ENCODE results near the gene ST8SIA2. TPM values are rescaled to one million over a fixed set of nuclear protein-coding genes. Genes with fewer than 3 reads are reported as not detected.

ST8SIA2 gene
- total RNA-seq, 1 donor from 2014 or later, result 19.0 TPM

- no peak overlapping the region for H3K4me3 Mint-ChIP-seq (ENCODE audit: low read depth)
- TF ChIP-seq CTCF (IDR thresholded peaks at IDR 0.05; ENCODE audit: unreplicated experiment), result no peak
- H3K36me3 Mint-ChIP-seq (ENCODE audit: insufficient read depth), result no peaks in the 10 kb centered on the region
- DNase-seq (ENCODE audit: low spot score, unreplicated experiment), result no peak
- H3K9me3 Mint-ChIP-seq (ENCODE audit: low read depth), result no peaks in the 10 kb centered on the region
- peaks cover 9% of the 10 kb centered on the region for H3K4me1 Mint-ChIP-seq (ENCODE audit: low read depth)
- no peak overlapping the region for H3K27ac Mint-ChIP-seq
- peaks cover 46% of the 10 kb centered on the region for H3K27me3 Mint-ChIP-seq
These were observed 101.8 kb downstream of the ST8SIA2 start for GRCh38 chr15:92495446-92495845.

- H3K9me3 Mint-ChIP-seq (ENCODE audit: low read depth), result no peaks in the 10 kb centered on the region
- H3K4me3 Mint-ChIP-seq (ENCODE audit: low read depth), result no peak overlapping the region
- peaks cover 56% of the 10 kb centered on the region for H3K27me3 Mint-ChIP-seq
- peaks cover 8% of the 10 kb centered on the region for H3K4me1 Mint-ChIP-seq (ENCODE audit: low read depth)
- no peaks in the 10 kb centered on the region for H3K36me3 Mint-ChIP-seq (ENCODE audit: insufficient read depth)
- no peak for DNase-seq (ENCODE audit: low spot score, unreplicated experiment)
- no peak for TF ChIP-seq CTCF (IDR thresholded peaks at IDR 0.05; ENCODE audit: unreplicated experiment)
- no peak overlapping the region for H3K27ac Mint-ChIP-seq
These were observed 106.2 kb downstream of the ST8SIA2 start for GRCh38 chr15:92499731-92500530.

- no peak for TF ChIP-seq CTCF (IDR thresholded peaks at IDR 0.05; ENCODE audit: unreplicated experiment)
- Mint-ChIP-seq H3K4me3 (ENCODE audit: low read depth) (no peak overlapping the region), H3K4me1 (ENCODE audit: low read depth) (peaks cover 2% of the 10 kb centered on the region), H3K36me3 (ENCODE audit: insufficient read depth) (peaks cover 1% of the 10 kb centered on the region), H3K27me3 (peaks cover 43% of the 10 kb centered on the region), H3K9me3 (ENCODE audit: low read depth) (peaks cover 9% of the 10 kb centered on the region), H3K27ac (no peak overlapping the region)
- no peak for DNase-seq (ENCODE audit: low spot score, unreplicated experiment)
These were observed 108.7 kb downstream of the ST8SIA2 start for GRCh38 chr15:92502336-92502735.

GRCh38 chr15:92502930-92503857, 109.5 kb downstream of the ST8SIA2 start:
- Mint-ChIP-seq H3K27ac (no peak overlapping the region), H3K27me3 (peaks cover 39% of the 10 kb centered on the region), H3K36me3 (ENCODE audit: insufficient read depth) (peaks cover 1% of the 10 kb centered on the region), H3K4me3 (ENCODE audit: low read depth) (no peak overlapping the region), H3K9me3 (ENCODE audit: low read depth) (peaks cover 10% of the 10 kb centered on the region), H3K4me1 (ENCODE audit: low read depth) (peaks cover 2% of the 10 kb centered on the region)
- TF ChIP-seq CTCF (IDR thresholded peaks at IDR 0.05; ENCODE audit: unreplicated experiment), result no peak
- DNase-seq (ENCODE audit: low spot score, unreplicated experiment), result no peak

- Mint-ChIP-seq H3K27me3 (peaks cover 39% of the 10 kb centered on the region), H3K4me1 (ENCODE audit: low read depth) (peaks cover 2% of the 10 kb centered on the region), H3K9me3 (ENCODE audit: low read depth) (peaks cover 11% of the 10 kb centered on the region), H3K27ac (no peak overlapping the region), H3K4me3 (ENCODE audit: low read depth) (no peak overlapping the region), H3K36me3 (ENCODE audit: insufficient read depth) (peaks cover 1% of the 10 kb centered on the region)
- no peak for TF ChIP-seq CTCF (IDR thresholded peaks at IDR 0.05; ENCODE audit: unreplicated experiment)
- no peak for DNase-seq (ENCODE audit: low spot score, unreplicated experiment)
These were observed 110.2 kb downstream of the ST8SIA2 start for GRCh38 chr15:92503889-92504288.

Data from progenitor cell of endocrine pancreas (in vitro differentiated cells).